GM13976 (cell line): ENCODE data around the gene SDE2.
"Not testable (repeated sequence)": the region's sequence is repeated elsewhere in the genome, so short reads cannot be mapped to it uniquely, and the experiment has no call there.

Source experiments
- DNase-seq: peaks from one replicate; pipeline ENCODE4 v3.0.0; 2012; ENCODE audit warnings: low spot score
- CTCF ChIP-seq: IDR thresholded peaks from 2 replicates; pipeline ENCODE4 v1.5.1; 2012; ENCODE audit warnings: borderline replicate concordance, mild to moderate bottlenecking; ENCODE audit not compliant: insufficient read depth; ENCODE audit errors: extremely low read depth, missing control alignments, control extremely low read depth
- in situ Hi-C: fragments of 300-500 bp; cut with MboI; formaldehyde crosslinking; loops from one replicate; pipeline ENCODE4 v1.12.0; 2022; ENCODE audit warnings: low sequenced_read_pairs, mixed read lengths, inconsistent platforms; ENCODE audit not compliant: unreplicated experiment

The SDE2 gene

GRCh38 chr1:225977937-225978748, 21.0 kb downstream of the SDE2 start:
- peak; percentile 34 for TF ChIP-seq CTCF
- DNase-seq, result peak; percentile 60
- in situ Hi-C loops, result loop anchor here (5.0 to 10.0 kb wide), 2 partner anchors 213 to 501 kb away; no protein-coding TSS in a partner anchor

GRCh38 chr1:225975146-225975545, 24.0 kb downstream of the SDE2 start:
- not testable (repeated sequence) for DNase-seq
- in situ Hi-C loops, result loop anchor here (5.0 to 10.0 kb wide), 2 partner anchors 210 to 498 kb away; no protein-coding TSS in a partner anchor

GRCh38 chr1:225974454-225974853, 24.7 kb downstream of the SDE2 start:
- no peak for TF ChIP-seq CTCF
- in situ Hi-C loops, result loop anchor here (10.0 kb wide), 1 partner anchor 210 kb away; no protein-coding TSS in a partner anchor
- DNase-seq, result no peak

GRCh38 chr1:225973158-225973557, 26.0 kb downstream of the SDE2 start:
- no peak for TF ChIP-seq CTCF
- DNase-seq, result no peak
- in situ Hi-C loops, result loop anchor here (10.0 kb wide), 1 partner anchor 208 kb away; no protein-coding TSS in a partner anchor

GRCh38 chr1:225972344-225973152, 26.6 kb downstream of the SDE2 start:
- no peak for TF ChIP-seq CTCF
- no peak for DNase-seq
- in situ Hi-C loops, result loop anchor here (10.0 kb wide), 1 partner anchor 208 kb away; no protein-coding TSS in a partner anchor

GRCh38 chr1:225970592-225971157, 28.5 kb downstream of the SDE2 start:
- in situ Hi-C loops, result loop anchor here (10.0 kb wide), 1 partner anchor 206 kb away; no protein-coding TSS in a partner anchor
- not testable (repeated sequence) for DNase-seq

GRCh38 chr1:225969751-225970150, 29.4 kb downstream of the SDE2 start:
- DNase-seq, result not testable (repeated sequence)
- in situ Hi-C loops, result loop anchor here (10.0 kb wide), 1 partner anchor 205 kb away; no protein-coding TSS in a partner anchor
